ENCODE results near the gene TTLL3. TPM values are rescaled to one million over a fixed set of nuclear protein-coding genes. Genes with fewer than 3 reads are reported as not detected.
"Not testable (repeated sequence)": the region's sequence is repeated elsewhere in the genome, so short reads cannot be mapped to it uniquely, and the experiment has no call there.

TTLL3 gene, protein sequence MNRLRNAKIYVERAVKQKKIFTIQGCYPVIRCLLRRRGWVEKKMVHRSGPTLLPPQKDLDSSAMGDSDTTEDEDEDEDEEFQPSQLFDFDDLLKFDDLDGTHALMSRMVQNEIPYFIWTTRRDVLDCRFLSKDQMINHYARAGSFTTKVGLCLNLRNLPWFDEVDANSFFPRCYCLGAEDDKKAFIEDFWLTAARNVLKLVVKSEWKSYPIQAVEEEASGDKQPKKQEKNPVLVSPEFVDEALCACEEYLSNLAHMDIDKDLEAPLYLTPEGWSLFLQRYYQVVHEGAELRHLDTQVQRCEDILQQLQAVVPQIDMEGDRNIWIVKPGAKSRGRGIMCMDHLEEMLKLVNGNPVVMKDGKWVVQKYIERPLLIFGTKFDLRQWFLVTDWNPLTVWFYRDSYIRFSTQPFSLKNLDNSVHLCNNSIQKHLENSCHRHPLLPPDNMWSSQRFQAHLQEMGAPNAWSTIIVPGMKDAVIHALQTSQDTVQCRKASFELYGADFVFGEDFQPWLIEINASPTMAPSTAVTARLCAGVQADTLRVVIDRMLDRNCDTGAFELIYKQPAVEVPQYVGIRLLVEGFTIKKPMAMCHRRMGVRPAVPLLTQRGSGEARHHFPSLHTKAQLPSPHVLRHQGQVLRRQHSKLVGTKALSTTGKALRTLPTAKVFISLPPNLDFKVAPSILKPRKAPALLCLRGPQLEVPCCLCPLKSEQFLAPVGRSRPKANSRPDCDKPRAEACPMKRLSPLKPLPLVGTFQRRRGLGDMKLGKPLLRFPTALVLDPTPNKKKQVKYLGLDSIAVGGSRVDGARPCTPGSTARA
- 35.6 TPM for polyA plus RNA-seq (ENCODE audit: insufficient read length)

DNA sequence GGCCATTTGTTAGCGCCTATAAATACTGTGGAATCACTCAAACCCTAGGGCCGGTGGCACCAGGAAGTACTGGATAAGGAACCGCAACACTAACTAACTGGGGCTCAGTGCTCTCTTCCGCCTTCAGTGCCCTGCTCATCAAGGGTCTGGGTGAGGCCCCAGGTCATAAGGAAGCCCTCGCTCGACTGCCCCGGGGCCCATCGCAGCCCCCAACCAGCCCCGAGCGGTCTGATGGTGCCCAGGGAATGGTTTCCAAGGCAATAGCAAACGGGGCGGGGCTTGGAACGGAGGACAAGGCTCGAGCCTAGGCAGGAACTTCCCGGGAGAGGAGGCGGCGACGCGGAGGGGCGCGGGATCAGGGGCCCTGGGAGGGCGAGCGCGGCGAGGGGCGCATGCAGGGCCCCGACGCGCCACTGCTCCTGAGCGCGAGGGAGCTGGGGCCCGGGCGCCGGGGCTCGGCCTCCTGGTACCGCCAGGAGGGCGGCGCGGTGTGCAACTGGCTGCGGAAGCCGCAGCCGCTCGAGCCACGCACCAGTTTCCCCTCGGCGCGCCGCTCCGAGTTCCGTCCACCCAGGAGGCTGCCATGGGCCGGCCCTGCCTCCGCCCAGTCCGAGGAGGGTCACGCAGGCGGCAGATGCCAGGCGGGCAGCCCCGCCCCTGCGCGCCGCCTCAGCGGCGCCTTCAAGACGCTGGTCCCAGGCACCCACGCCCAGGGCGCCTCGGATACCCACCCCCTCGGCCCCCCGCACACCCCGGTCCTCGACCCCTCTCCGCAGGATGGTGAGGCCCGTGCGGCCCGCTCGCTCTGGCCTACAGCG lies at the start of gene TTLL3:
TSS of gene TTLL3 (plus strand) at position 648 of the 818 bp plus-strand sequence. CDS start 400 bp downstream, outside the sequence.
- DNase-seq (ENCODE audit: low read depth) = no peak

DNA sequence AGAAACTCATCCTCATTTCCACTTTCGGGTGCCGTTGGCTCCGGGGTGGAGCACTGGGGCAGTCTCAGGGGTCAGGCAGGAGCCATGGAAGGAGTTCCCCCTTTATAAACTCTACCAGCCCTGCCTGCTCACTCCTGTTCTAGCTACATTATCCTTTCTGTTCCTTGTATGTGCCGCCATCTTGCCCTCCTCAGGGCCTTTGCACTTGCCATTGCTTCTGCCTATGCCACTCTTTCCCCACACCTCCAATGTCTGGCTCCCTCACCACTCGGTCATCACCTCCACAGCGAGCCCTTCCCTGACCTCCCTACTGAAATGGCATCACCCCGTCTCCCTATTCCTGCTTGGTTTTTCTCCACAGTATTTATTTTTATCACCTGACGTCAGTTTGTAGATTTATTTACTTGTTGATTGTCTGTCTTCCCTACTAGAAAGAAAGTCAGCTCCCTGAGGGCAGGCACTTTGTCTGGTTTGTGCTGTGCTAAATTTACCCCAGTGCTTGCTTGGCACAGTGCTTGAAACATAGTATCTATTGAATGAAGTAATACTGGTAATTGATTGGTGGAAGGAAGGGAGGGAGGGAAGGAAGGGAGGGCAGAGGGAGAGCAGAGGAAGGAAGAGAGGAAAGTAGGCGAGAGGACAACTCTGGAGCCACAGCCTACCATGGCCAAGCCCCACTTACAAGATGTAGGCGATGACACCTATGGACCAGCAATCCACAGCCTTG lies 49.1 kb upstream of the TTLL3 start:
- DNase-seq (ENCODE audit: low read depth) = no peak

DNA sequence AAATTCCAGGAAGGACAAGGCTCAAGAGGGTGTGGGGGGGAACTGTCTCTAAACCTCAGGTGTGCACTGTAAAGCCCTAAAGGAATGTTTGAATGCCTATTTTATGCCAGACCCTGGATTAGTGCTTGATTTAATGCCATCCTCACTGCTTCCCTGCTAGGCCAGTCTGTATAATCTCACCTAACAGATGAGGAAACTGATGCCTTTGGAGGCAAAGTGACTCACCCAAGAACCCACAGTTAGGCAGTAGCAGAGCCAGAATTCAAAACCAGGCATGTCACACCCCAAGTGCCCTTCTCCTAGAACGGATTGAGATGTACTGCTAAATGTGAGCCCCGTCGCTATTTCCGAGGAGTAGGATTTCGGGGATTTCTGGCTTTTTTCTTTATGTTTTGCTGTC lies 48.1 kb upstream of the TTLL3 start:
- no peak for DNase-seq (ENCODE audit: low read depth)

DNA sequence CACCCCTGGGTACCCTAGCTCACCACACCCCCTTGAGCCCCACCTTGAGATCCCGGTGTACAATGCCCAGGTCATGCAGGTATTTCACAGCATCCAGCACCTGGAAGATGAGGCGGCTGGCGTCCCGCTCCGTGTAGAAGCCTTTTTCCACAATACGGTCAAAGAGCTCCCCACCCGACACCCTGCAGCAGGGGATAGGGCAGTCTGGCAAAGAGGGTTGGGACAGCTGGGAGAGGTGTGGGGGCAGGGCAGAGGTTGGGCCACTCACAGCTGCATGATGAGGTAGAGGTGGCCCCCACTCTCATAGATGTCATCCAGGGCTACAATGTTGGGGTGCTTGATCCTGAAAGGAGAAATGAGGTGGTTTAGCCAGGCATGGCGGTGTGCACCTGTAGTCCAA lies 47.2 kb upstream of the TTLL3 start:
- no peak for DNase-seq (ENCODE audit: low read depth)

DNA sequence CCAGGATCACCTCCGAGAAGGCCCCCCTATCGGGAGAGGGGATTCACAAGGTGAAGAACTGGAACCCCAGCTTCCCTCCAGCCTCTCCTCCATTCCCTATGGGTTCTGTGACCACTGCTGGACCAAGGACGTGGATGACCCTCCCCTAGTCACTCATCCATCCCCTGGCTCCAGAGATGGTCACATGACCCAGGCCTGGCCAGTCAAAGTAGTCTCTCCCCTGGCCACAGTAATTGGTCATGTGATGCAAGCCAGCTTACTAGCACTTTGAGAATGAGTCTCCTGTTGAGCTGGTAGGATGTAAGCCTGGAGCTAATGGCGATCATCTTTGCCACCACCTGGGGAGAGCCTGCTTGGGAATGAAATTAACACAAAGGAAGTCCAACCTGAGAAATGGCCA lies 44.2 kb upstream of the TTLL3 start:
- no peak for DNase-seq (ENCODE audit: low read depth)

DNA sequence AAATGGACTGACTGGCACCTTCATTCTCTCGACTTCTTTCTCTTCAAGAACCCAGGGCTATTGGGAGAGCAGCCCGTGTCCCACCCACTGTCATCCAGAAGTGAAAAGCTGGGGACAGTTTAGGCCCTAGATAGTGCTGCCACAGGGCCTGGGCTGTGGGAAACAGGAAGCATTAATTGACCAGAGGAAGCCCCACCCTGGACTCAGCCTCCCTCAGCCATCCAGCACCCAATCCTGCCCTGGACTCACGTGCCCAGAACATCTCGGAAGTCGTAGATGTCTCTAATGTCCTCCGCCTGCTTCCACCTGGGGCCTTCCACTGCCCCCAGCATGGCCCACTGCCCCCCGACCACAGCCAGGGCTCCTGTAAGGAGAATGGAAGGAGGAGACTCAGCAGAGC lies 42.6 kb upstream of the TTLL3 start:
- no peak for DNase-seq (ENCODE audit: low read depth)

DNA sequence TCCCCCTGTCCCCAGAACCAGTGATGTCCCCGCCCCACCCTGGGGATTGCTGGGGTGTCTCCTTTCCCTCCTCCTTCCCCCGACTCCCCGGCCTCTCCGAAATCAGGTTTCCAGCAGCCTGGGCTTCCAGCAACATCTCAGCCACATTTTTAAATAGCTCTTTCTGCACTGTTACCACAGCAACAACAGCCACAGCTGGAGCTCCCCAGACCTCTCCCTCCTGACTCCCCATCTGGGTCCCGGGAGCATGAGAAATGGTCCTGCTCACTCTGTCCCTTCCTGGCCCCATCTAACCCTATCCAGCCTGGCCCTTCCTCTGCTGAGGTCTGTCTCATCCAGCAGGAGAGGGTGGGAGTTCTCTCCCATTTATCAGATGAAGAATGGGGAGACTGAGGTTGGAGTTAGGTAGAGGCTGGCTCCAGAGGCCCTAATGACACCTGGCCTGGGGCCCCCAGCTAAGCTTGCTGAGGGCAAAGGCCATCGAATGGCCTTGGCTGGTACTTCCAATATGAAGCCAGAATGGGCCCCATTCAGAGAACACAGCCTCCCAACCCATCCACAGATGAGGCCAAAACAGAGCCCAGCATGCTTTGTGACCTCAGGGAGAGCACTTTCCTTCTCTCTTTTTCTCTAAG lies 41.8 kb upstream of the TTLL3 start:
- no peak for DNase-seq (ENCODE audit: low read depth)

- no peak for DNase-seq (ENCODE audit: low read depth)
Observed at GRCh38 chr3:9769012-9769411, 41.0 kb upstream of the TTLL3 start.

DNA sequence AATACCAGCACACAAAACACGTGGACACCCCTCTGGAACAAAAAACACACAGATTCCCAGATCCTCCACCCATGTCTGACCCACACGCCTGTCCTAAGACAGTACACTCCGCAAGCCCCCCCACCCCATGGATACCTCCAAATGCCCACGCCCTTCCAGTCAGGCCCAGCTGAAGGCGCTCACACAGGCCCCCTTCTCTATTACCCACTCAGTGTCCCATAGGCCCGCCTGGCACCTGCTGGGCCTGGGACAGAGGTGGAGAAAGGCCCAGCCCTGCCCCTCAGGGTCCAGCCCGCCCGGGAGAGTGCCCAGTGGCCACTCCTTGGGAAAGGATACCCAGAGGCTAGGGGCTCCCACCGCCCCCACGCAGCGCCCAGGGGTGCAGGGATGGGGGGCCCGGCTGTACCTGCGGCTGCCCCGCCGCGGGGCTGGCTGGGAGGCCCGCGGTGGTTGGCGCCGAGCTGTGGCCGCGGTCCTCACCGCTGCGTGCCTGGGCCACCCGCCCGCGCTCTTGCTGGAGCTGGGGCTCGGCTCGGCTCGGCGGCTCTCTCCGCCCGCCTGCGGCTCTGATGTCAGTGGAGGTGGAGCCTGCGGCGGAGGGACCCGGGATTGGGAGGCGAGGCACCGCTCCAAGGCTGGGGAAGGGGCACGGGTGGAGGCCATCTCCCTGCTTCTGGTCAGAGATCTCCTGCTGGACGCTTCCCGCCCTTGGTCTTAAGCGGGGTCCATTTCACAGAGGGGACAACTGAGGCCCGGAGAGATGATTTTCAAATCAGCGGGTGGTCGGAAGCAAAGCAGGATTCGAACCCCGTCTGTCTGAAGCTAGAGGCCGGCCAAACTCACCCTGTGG lies 40.4 kb upstream of the TTLL3 start, which contains the start of gene CAMK1:
TSS of gene CAMK1 (minus strand) at position 522 of the 850 bp plus-strand sequence. CDS start 2,198 bp downstream, outside the sequence.
- DNase-seq (ENCODE audit: low read depth) = peak; percentile 60

DNA sequence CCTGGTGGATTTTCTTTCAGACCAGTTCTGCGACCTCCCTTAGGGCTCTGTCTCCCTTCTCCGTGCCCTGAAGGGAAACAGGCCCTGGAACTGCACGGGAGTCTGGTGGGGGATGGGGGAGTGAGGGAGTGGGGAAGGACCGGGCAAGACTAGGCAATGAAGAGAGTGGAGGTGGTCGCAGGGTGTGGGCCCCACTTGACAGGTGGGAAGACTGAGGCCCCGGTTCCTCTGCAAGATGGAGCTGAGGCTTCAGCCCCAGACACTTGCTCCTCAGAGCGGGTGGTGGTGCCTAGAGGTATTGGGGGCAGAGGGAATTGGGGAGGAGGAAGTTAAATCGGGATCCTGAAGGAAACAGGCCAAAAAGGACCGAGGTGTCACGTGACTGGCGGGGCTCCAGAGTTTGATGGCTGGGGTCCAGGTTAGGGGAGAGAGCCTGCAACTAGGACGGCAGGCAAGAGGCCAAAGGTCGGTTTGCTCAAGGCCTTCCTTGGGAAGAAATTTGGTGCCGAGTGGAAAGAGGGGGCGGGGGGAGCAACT lies 39.7 kb upstream of the TTLL3 start:
- peak; percentile 47 for DNase-seq (ENCODE audit: low read depth)

DNA sequence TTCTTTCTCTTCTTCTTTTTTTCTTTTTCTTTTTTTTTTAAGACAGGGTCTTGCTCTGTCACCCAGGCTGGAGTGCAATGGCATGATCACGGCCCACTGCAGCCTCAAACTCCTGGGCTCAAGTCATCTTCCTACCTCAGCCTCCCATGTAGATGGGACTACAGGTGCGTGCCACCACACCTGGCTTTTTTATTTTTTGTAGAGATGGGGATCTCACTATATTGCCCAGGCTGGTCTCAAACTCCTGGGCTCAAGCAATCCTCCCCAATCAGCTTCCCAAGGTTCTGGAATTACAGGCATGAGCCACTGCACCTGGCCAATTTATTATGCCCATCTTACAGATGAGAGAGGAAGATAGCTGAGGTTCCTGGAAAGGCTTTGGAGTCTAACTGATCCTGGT lies 39.1 kb upstream of the TTLL3 start:
- DNase-seq (ENCODE audit: low read depth) = not testable (repeated sequence)

- no peak for DNase-seq (ENCODE audit: low read depth)
Observed at GRCh38 chr3:9776896-9777693, 33.0 kb upstream of the TTLL3 start.

DNA sequence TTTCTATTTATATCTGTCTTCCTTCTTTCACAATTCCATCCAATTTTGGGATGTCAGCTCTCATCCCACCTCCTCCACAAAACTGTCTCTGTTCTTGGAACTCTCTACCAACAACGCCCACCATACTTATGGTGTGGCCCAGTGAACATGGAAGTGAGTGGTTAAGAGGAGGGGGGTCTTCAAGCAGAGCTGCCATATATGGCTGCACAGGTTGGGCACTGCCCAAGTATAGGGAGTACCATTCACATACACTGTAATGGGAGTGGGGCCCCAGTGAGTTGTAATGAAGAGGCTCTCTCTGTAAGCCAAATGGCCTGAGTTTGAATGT lies 32.4 kb upstream of the TTLL3 start:
- DNase-seq (ENCODE audit: low read depth) = no peak

- DNase-seq (ENCODE audit: low read depth) = no peak
Observed at GRCh38 chr3:9778143-9779074, 31.7 kb upstream of the TTLL3 start.

DNA sequence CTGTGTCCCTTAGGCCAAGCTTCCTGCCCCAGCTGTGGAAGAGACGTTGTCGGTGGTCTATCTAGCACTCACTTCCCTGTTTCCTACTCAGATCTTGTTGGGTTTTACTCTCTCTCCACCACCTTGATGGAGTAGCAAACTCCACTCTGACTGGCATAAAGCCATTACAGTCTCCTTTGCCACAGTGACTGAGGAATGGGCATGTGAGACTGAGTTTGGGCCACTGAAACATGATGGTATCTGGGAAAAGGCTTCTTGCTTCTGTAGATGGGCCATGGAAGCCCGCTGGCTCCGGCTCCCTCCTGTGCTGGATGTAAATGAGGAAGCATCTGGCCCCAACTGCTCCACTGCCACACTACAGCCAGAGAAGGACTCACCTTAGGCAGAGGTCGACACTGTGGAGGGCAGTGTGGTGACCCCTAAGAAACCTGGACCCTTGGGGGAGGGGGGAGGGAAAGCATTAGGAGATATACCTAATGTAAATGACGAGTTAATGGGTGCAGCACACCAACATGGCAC lies 30.9 kb upstream of the TTLL3 start:
- no peak for DNase-seq (ENCODE audit: low read depth)

DNA sequence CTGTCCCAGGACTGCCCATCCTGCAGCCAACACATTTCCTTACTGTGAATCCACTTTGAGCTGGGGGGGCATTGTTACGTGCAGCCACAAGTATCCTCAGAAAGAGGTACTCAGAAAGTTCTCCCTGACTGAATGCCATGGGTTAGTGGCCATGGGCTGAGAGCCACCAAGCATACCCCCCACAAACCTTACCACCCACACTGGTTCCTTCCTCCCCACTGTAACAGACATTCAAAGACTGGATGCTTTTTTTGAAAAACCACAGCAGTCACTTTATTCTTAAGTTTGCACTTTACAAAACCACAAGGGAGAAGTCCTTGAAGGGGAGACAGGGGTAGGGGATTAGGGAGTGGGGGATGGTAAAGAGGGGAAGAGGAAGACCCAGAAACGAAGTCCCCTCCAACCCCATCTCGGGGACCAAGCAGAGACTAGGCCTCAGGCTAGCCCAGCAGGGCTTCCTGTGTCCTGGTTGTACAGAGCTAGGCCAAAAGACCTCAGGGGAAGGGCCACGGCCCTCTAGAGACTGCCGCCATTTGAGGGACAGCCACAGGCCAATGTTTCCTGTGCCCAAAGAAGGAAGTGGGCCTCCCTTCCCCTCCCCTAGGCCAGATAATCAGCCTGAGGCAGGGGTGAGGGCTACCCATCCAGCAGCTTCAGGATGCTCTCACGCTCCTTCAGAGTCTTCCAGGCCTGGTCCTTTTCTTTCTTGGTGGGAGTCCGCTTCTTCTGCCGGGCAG lies 30.2 kb upstream of the TTLL3 start:
- no peak for DNase-seq (ENCODE audit: low read depth)

DNA sequence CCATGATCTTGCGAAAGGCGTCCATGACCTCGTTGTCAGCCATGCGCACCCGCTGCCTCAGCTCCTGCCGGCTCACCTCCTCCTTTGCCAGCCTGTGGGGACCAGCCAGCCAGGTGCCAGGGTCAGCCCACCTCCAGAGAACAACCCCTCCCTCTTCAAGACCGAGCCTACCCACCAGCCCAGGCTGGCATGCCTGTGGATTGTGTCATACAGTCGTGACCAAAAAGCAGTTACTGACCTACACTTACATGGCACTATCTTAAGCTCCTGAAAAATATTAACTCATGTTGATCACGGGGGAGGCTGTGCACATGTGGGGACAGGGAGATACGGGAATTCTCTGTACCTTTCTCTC lies 29.6 kb upstream of the TTLL3 start:
- no peak for DNase-seq (ENCODE audit: low read depth)

All from forelimb muscle (tissue), 1 donor.